H9 (cell line): Measurements from ENCODE around the gene MTCH1. TPM values are rescaled to one million over a fixed set of nuclear protein-coding genes. Genes with fewer than 3 reads are reported as not detected.

ENCODE experiments used
- DNase-seq: peaks from one replicate; pipeline ENCODE4 v3.0.0-alpha.2; 2017
- H2AFZ ChIP-seq: one replicate; pipeline ENCODE4 v1.6.1; 2013; ENCODE audit warnings: mild to moderate bottlenecking, low read length, control low read depth, moderate library complexity
- H2AK5ac ChIP-seq: 2 replicates; pipeline ENCODE4 v1.6.1; 2013; ENCODE audit warnings: low read length, control low read depth, mixed read lengths; ENCODE audit not compliant: insufficient read length
- H2BK120ac ChIP-seq: one replicate; pipeline ENCODE4 v1.6.1; 2013; ENCODE audit warnings: low read depth, mild to moderate bottlenecking, low read length, control low read depth, inconsistent platforms; ENCODE audit not compliant: poor library complexity, severe bottlenecking
- H2BK12ac ChIP-seq: 2 replicates; pipeline ENCODE4 v1.6.1; 2013; ENCODE audit warnings: low read length, control low read depth, mixed read lengths, low read depth; ENCODE audit not compliant: insufficient read length
- H2BK15ac ChIP-seq: 2 replicates; pipeline ENCODE4 v1.6.1; 2013; ENCODE audit warnings: low read depth, low read length, control low read depth
- H2BK20ac ChIP-seq: one replicate; pipeline ENCODE4 v1.6.1; 2013; ENCODE audit warnings: low read depth, mild to moderate bottlenecking, low read length, control low read depth, inconsistent platforms; ENCODE audit not compliant: poor library complexity, severe bottlenecking
- H2BK5ac ChIP-seq: 2 replicates; pipeline ENCODE4 v1.6.1; 2013; ENCODE audit warnings: low read length, control low read depth, mixed read lengths; ENCODE audit not compliant: insufficient read length
- H3K14ac ChIP-seq: 2 replicates; pipeline ENCODE4 v1.6.1; 2013; ENCODE audit warnings: low read length, control low read depth; ENCODE audit not compliant: insufficient read depth
- H3K18ac ChIP-seq: 2 replicates; pipeline ENCODE4 v1.6.1; 2013; ENCODE audit warnings: low read depth, mild to moderate bottlenecking, mixed read lengths, low read length, control low read depth; ENCODE audit not compliant: insufficient read length
- H3K23ac ChIP-seq: 2 replicates; pipeline ENCODE4 v1.6.1; 2013; ENCODE audit warnings: low read length, control low read depth, mixed read lengths, low read depth; ENCODE audit not compliant: insufficient read length
- H3K23me2 ChIP-seq: 2 replicates; pipeline ENCODE4 v1.6.1; 2013; ENCODE audit warnings: low read depth, mild to moderate bottlenecking, mixed read lengths, low read length, control low read depth; ENCODE audit not compliant: insufficient read length, poor library complexity, severe bottlenecking
- H3K27ac ChIP-seq: 2 replicates; pipeline ENCODE4 v1.5.1; 2013; ENCODE audit warnings: low read length, control low read depth, mixed read lengths, low read depth; ENCODE audit not compliant: insufficient read length
- H3K27me3 ChIP-seq: 2 replicates; pipeline ENCODE4 v1.6.1; 2013; ENCODE audit warnings: low read length, control low read depth, inconsistent platforms; ENCODE audit not compliant: insufficient read depth
- H3K4ac ChIP-seq: 2 replicates; pipeline ENCODE4 v1.6.1; 2013; ENCODE audit warnings: low read depth, mild to moderate bottlenecking, control low read depth, inconsistent platforms, low read length, moderate library complexity
- H3K4me1 ChIP-seq: 2 replicates; pipeline ENCODE4 v1.6.1; 2013; ENCODE audit warnings: low read length, control low read depth, inconsistent platforms; ENCODE audit not compliant: insufficient read depth
- H3K4me2 ChIP-seq: 2 replicates; pipeline ENCODE4 v1.6.1; 2013; ENCODE audit warnings: low read length, control low read depth, mixed read lengths; ENCODE audit not compliant: insufficient read length, insufficient read depth
- H3K56ac ChIP-seq: 2 replicates; pipeline ENCODE4 v1.6.1; 2013; ENCODE audit warnings: low read depth, mild to moderate bottlenecking, mixed read lengths, low read length, control low read depth; ENCODE audit not compliant: insufficient read length
- H3K79me1 ChIP-seq: 2 replicates; pipeline ENCODE4 v1.6.1; 2013; ENCODE audit warnings: low read depth, mild to moderate bottlenecking, moderate library complexity, low read length, control low read depth, inconsistent platforms; ENCODE audit not compliant: insufficient read depth, poor library complexity, severe bottlenecking
- H3K79me2 ChIP-seq: 2 replicates; pipeline ENCODE4 v1.6.1; 2013; ENCODE audit warnings: low read length, control low read depth, inconsistent platforms; ENCODE audit not compliant: insufficient read depth
- H3K9ac ChIP-seq: 2 replicates; pipeline ENCODE4 v1.6.1; 2013; ENCODE audit warnings: low read length, control low read depth, mixed read lengths; ENCODE audit not compliant: insufficient read length; ENCODE audit errors: extremely low read depth
- H3K9me3 ChIP-seq: one replicate; pipeline ENCODE4 v1.6.1; 2013; ENCODE audit warnings: low read depth, low read length, inconsistent platforms; ENCODE audit not compliant: control insufficient read depth
- H3T11ph ChIP-seq: one replicate; pipeline ENCODE4 v1.6.1; 2013; ENCODE audit warnings: mild to moderate bottlenecking, low read length, control low read depth, inconsistent platforms
- H4K20me1 ChIP-seq: one replicate; pipeline ENCODE4 v1.6.1; 2013; ENCODE audit not compliant: control insufficient read depth, insufficient read length, insufficient read depth
- H4K5ac ChIP-seq: 2 replicates; pipeline ENCODE4 v1.6.1; 2013; ENCODE audit warnings: low read depth, mild to moderate bottlenecking, mixed read lengths, low read length, control low read depth; ENCODE audit not compliant: insufficient read length
- H4K8ac ChIP-seq: replicated peaks from 2 replicates; pipeline ENCODE4 v1.6.1; 2013; ENCODE audit warnings: low read length, control low read depth, mixed read lengths, low read depth; ENCODE audit not compliant: insufficient read length
- H4K91ac ChIP-seq: 2 replicates; pipeline ENCODE4 v1.6.1; 2013; ENCODE audit warnings: low read depth, mild to moderate bottlenecking, moderate library complexity, mixed read lengths, low read length, control low read depth; ENCODE audit not compliant: insufficient read length
- H3K27ac Mint-ChIP-seq, 3 experiments: 2 replicates in 2 of 3; 3 replicates in 1 of 3; pipeline ENCODE4 v1.8.0; 2020 to 2021; ENCODE audit warnings: mixed read lengths in 3 of 3, mild to moderate bottlenecking in 1 of 3, moderate library complexity in 1 of 3
- H3K27me3 Mint-ChIP-seq: 2 replicates; pipeline ENCODE4 v1.8.0; 2021; ENCODE audit warnings: low read depth, mild to moderate bottlenecking, moderate library complexity, mixed read lengths
- H3K36me3 Mint-ChIP-seq, 3 experiments: 2 replicates in 2 of 3; 3 replicates in 1 of 3; pipeline ENCODE4 v1.8.0; 2020 to 2021; ENCODE audit warnings: low read depth in 3 of 3, mixed read lengths in 3 of 3; ENCODE audit not compliant: insufficient read depth in 1 of 3
- H3K4me1 Mint-ChIP-seq, 2 experiments: 2 replicates each; pipeline ENCODE4 v1.8.0; 2020; ENCODE audit warnings: mixed read lengths in 2 of 2
- H3K4me3 Mint-ChIP-seq, 2 experiments: 2 replicates in 1 of 2; 3 replicates in 1 of 2; pipeline ENCODE4 v1.8.0; 2020 to 2021; ENCODE audit warnings: mild to moderate bottlenecking in 2 of 2, mixed read lengths in 2 of 2, moderate library complexity in 1 of 2
- H3K9me3 Mint-ChIP-seq, 2 experiments: 2 replicates in 1 of 2; 3 replicates in 1 of 2; pipeline ENCODE4 v1.8.0; 2020; ENCODE audit warnings: mild to moderate bottlenecking in 2 of 2, mixed read lengths in 2 of 2, moderate library complexity in 1 of 2
- CTCF ChIP-seq: fragments of 200-600 bp; sonication (generic); conservative IDR thresholded peaks from 3 replicates; pipeline ENCODE4 v1.8.0; 2021; ENCODE audit warnings: antibody characterized with exemption, mild to moderate bottlenecking
- WGBS: extraction: QIAGEN DNeasy Blood & Tissue Kit; methylation state at CpG from one replicate; pipeline ENCODE4 v1.1.7; 2013; ENCODE audit warnings: missing lambda C conversion rate, low lambda C conversion rate, mixed read lengths; ENCODE audit not compliant: insufficient read length; ENCODE audit errors: extremely low coverage; 5-methylcytosine and 5-hydroxymethylcytosine counted together
- total RNA-seq: library from RNA; stranded (reverse); gene quantifications from 2 replicates; pipeline ENCODE4 v1.2.1, GENCODE V29; 2021

The MTCH1 gene
- total RNA-seq, 1 experiment from 2014 or later, result 200 TPM

- Histone ChIP-seq H3K4me1 (no peaks in the 10 kb centered on the region), H3K56ac (no peak overlapping the region), H3K79me2 (no peaks in the 10 kb centered on the region), H2BK12ac (no peak overlapping the region), H2BK15ac (no peak overlapping the region), H4K8ac (no peak overlapping the region), H3T11ph (no peak overlapping the region), H2BK120ac (no peak overlapping the region), H3K9ac (no peak overlapping the region), H3K79me1 (no peaks in the 10 kb centered on the region), H3K18ac (no peak overlapping the region), H2BK20ac (no peak overlapping the region), H3K4me2 (no peak overlapping the region), H3K27me3 (no peaks in the 10 kb centered on the region), H3K23ac (no peak overlapping the region), H3K4ac (no peak overlapping the region), H3K27ac (no peak overlapping the region), H2BK5ac (no peak overlapping the region), H4K5ac (no peak overlapping the region), H3K23me2 (no peaks in the 10 kb centered on the region), H3K14ac (no peak overlapping the region), H3K9me3 (no peaks in the 10 kb centered on the region), H4K91ac (no peak overlapping the region), H2AK5ac (no peak overlapping the region), H4K20me1 (no peaks in the 10 kb centered on the region), H2AFZ (no peak overlapping the region)
- DNase-seq, result no peak
- peaks cover 17% of the 10 kb centered on the region in 2 experiments for H3K4me1 Mint-ChIP-seq
- no peak overlapping the region for H3K27ac Mint-ChIP-seq
- no peak for TF ChIP-seq CTCF
- no peaks in the 10 kb centered on the region for H3K27me3 Mint-ChIP-seq
- no peaks in the 10 kb centered on the region for H3K36me3 Mint-ChIP-seq
- H3K4me3 Mint-ChIP-seq, result no peak overlapping the region
- WGBS, result no CpG with 5 or more reads among the region's 17 CpGs
- no peaks in the 10 kb centered on the region for H3K9me3 Mint-ChIP-seq
Measured at GRCh38 chr6:36959555-36960250, 26.3 kb downstream of the MTCH1 start.
